AG04449 (cell line): ENCODE data around the gene TBC1D5.

Experiments
- CTCF ChIA-PET: fragments of 350-600 bp; formaldehyde crosslinking; extraction: SDS; loops from one replicate; lab custom pipeline; 2021; ENCODE audit warnings: antibody characterized with exemption; lab: Yijun Ruan, JAX
- POLR2A ChIA-PET: fragments of 400-600, 350-600 bp; formaldehyde crosslinking; extraction: SDS; loops from one replicate; lab custom pipeline; 2020; ENCODE audit warnings: antibody characterized with exemption, inconsistent platforms; lab: Yijun Ruan, JAX
- DNase-seq: peaks from one replicate; pipeline ENCODE4 v3.0.0-alpha.2; 2010; ENCODE audit warnings: low read depth, low spot score
- H3K4me3 ChIP-seq: 2 replicates; pipeline ENCODE4 v1.5.1; 2011; ENCODE audit warnings: low read depth, mild to moderate bottlenecking, control low read depth, low read length
- TF ChIP-seq, protein P1 (sequence below): IDR thresholded peaks from one replicate; pipeline ENCODE4 v1.5.1; 2011; ENCODE audit warnings: mild to moderate bottlenecking, moderate library complexity, low read length, control low read depth, inconsistent platforms; ENCODE audit not compliant: insufficient read depth; ENCODE audit errors: missing control alignments

TBC1D5 gene

DNA sequence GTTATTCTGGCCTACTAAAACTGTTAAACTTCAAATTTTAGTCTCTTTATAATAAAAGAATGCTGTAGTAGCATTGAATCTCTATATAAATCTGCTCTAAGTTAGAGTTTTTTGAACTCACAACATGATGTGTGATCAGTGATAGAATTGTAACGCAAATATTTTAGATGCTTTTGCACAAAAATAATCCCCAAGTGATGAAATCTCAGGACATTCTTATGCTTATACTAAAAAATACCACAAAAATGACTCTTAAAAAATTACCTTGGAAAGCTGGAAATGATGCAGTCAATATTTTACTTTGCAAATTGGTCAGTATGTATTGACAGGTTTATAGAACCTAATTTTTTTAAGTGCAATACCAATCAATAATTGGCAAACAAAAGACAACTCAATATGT is 375.3 kb downstream of the TBC1D5 start:
- POLR2A ChIA-PET = no interaction called here
- no peak for DNase-seq
- no peak overlapping the region for H3K4me3 ChIP-seq
- CTCF ChIA-PET = no interaction called here
- TF ChIP-seq, protein P1, sequence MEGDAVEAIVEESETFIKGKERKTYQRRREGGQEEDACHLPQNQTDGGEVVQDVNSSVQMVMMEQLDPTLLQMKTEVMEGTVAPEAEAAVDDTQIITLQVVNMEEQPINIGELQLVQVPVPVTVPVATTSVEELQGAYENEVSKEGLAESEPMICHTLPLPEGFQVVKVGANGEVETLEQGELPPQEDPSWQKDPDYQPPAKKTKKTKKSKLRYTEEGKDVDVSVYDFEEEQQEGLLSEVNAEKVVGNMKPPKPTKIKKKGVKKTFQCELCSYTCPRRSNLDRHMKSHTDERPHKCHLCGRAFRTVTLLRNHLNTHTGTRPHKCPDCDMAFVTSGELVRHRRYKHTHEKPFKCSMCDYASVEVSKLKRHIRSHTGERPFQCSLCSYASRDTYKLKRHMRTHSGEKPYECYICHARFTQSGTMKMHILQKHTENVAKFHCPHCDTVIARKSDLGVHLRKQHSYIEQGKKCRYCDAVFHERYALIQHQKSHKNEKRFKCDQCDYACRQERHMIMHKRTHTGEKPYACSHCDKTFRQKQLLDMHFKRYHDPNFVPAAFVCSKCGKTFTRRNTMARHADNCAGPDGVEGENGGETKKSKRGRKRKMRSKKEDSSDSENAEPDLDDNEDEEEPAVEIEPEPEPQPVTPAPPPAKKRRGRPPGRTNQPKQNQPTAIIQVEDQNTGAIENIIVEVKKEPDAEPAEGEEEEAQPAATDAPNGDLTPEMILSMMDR = no peak

GRCh38 chr3:17360991-17361390 is 381.4 kb downstream of the TBC1D5 start:
- ChIA-PET POLR2A (no interaction called here), CTCF (interaction anchor here (1.7 kb wide), 1 partner anchor 52 kb away, joined by 4 read pairs; no protein-coding TSS in a partner anchor)
- H3K4me3 ChIP-seq = no peak overlapping the region
- no peak for DNase-seq
- TF ChIP-seq, protein P1 = no peak

GRCh38 chr3:17359911-17360310 is 382.5 kb downstream of the TBC1D5 start:
- POLR2A ChIA-PET = no interaction called here
- CTCF ChIA-PET = no interaction called here
- TF ChIP-seq, protein P1 = no peak
- DNase-seq = no peak
- no peak overlapping the region for H3K4me3 ChIP-seq

DNA sequence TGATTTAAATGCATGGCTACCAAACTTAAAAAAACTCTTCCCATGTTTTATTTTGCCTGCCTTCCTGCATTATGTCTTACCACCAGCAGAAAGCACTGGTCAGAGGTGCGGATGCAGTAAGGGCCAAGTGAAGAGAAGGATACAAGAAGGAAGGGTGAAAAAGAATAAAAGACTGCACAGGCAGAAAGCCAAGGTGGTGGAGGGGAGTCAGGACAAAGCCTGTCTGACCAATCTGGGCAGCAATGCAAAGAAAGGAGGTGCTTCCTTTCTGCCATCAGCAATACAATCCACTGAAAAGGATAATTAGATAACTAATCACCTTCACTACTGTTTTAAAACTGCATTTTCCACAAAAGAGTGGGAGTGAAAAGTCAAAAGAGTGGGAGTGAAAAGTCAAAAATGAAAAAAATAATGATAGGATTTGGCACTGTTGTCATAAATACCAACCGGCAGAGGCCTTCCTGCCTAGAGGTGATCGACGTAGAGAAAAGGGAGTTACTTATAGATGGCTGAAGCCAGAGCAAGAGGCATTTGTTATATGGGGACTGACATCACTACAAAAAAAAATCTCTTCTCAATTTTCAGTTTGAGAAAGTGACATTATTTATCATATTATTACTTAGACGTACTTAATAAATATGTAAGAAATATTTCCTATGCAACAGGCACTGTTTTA is 385.3 kb downstream of the TBC1D5 start:
- POLR2A ChIA-PET = no interaction called here
- no peak for DNase-seq

DNA sequence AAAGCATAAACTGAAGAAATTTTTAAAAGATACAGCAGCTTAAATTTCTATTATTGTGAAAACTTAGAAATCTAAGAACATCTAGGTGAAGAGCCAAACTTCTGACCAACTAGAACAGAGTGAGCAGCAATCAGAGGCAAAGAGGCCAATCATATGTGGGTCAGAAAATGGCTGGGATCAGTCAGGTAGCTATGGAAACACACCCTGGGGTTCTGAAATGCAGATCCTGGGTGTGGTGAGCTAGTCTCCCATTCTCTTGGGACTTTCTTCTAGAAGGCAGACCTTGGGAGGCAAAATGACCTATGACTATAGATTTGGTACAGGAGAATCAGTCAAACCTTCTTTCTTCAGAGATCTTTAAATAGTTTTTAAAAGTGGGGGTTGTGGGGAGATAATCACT is 385.8 kb downstream of the TBC1D5 start:
- TF ChIP-seq, protein P1 = no peak
- ChIA-PET POLR2A (no interaction called here), CTCF (interaction anchor here (1.1 to 1.4 kb wide), 2 partner anchors 9 to 1033 kb away, joined by 3 read pairs; no protein-coding TSS in a partner anchor)
- no peak for DNase-seq
- H3K4me3 ChIP-seq = no peak overlapping the region

More for the DNA sequence above, 385.3 kb downstream of the TBC1D5 start:
- TF ChIP-seq, protein P1 = no peak
- CTCF ChIA-PET = no interaction called here
- H3K4me3 ChIP-seq = no peak overlapping the region

DNA sequence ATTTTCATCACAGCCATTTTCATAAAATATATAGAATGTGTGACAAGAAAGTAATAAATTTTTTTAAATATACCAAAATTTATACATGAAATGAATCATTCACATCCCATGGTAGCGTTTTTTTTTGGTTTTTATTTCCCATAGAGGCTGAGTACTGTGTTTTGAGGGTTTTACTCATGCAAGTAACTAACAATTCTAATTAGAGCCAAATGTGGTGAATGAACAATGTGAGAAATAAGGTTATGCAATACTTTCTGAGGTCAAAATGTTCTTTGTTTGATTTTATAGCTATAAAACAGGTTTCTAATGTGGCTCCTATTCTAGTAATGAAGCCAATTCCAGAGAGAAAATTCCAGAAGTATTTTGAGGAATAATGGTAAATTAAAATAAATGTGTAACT is 386.8 kb downstream of the TBC1D5 start:
- TF ChIP-seq, protein P1 = no peak
- CTCF ChIA-PET = interaction anchor here (1.1 to 1.4 kb wide), 3 partner anchors 10 to 1034 kb away, joined by 3 read pairs; no protein-coding TSS in a partner anchor
- POLR2A ChIA-PET = no interaction called here
- DNase-seq = no peak
- H3K4me3 ChIP-seq = no peak overlapping the region
